Gastrocnemius medialis (tissue), 4 donors: ENCODE results near the gene ADAM21. TPM values are rescaled to one million over a fixed set of nuclear protein-coding genes. Genes with fewer than 3 reads are reported as not detected.

ENCODE experiments used
- ATAC-seq, 2 donors: fragments of 150-250 bp; one replicate each; pipeline ENCODE4 v1.9.1; 2016
- DNase-seq, 2 donors: peaks; one replicate each; pipeline ENCODE4 v3.0.0-alpha.2; 2019
- H3K27ac ChIP-seq, 4 donors: fragments of 200-600 bp; sonication (generic); 1 replicate in 1 of 4; 2 replicates in 3 of 4; pipeline ENCODE4 v1.5.1; 2016 to 2018; ENCODE audit warnings: mild to moderate bottlenecking in 2 of 4, moderate library complexity in 1 of 4
- H3K27me3 ChIP-seq, 3 donors: fragments of 200-600 bp; sonication (generic) in 2 of 3; 1 replicate in 1 of 3; 2 replicates in 2 of 3; pipeline versions ENCODE4 v1.5.1 to v1.6.0; 2016 to 2019; ENCODE audit warnings: mild to moderate bottlenecking in 1 of 3, moderate library complexity in 1 of 3
- H3K36me3 ChIP-seq, 2 donors: fragments of 200-600 bp; sonication (generic) in 1 of 2; one replicate each; pipeline ENCODE4 v1.5.1; 2017 to 2018
- H3K4me1 ChIP-seq, 2 donors: fragments of 200-600 bp; sonication (generic) in 1 of 2; one replicate each; pipeline ENCODE4 v1.5.1; 2016 to 2017; ENCODE audit warnings: mild to moderate bottlenecking in 2 of 2
- H3K4me3 ChIP-seq, 4 donors: fragments of 200-600 bp; sonication (generic) in 3 of 4; 1 replicate in 1 of 4; 2 replicates in 3 of 4; pipeline ENCODE4 v1.5.1; 2016 to 2019; ENCODE audit warnings: mild to moderate bottlenecking in 2 of 4
- H3K9me3 ChIP-seq, 3 donors: fragments of 200-600 bp; sonication (generic) in 2 of 3; 1 replicate in 1 of 3; 2 replicates in 2 of 3; pipeline ENCODE4 v1.5.1; 2016 to 2019
- CTCF ChIP-seq, 5 experiments: fragments of 450-650 bp in 3 of 5; fragments of 200-600 bp in 2 of 5; sonication (generic) in 2 of 5; IDR thresholded peaks in 4 of 5; conservative IDR thresholded peaks in 1 of 5; 1 replicate in 4 of 5; 2 replicates in 1 of 5; pipeline ENCODE4 v1.5.1; 2016 to 2019; ENCODE audit warnings: antibody characterized with exemption in 5 of 5, mild to moderate bottlenecking in 3 of 5, moderate library complexity in 3 of 5
- POLR2A ChIP-seq, 2 donors: fragments of 450-650 bp; IDR thresholded peaks; one replicate each; pipeline ENCODE4 v1.6.1; 2017; ENCODE audit warnings: antibody characterized with exemption in 2 of 2, mild to moderate bottlenecking in 2 of 2, moderate library complexity in 2 of 2
- in situ Hi-C, 4 donors: fragments of 200-750 bp; cut with MboI; loops; one replicate each; pipeline versions ENCODE4 v1.15.0 to v1.8.0; 2017; ENCODE audit warnings: low sequenced_read_pairs in 4 of 4
- intact Hi-C: fragments of 100-400 bp; cut with DNase I; formaldehyde crosslinking; loops from one replicate; pipeline ENCODE4 v1.15.1; 2023; ENCODE audit warnings: low total_unique reads
- total RNA-seq, 4 donors: library from RNA; depleted of rRNA; stranded (reverse); fragments of >200 nt; gene quantifications; one replicate each; pipeline versions ENCODE4 v1.1.0 to v1.2.3, GENCODE V29; 2016

ADAM21 gene
- total RNA-seq, 4 donors from 2014 or later: 0.24 TPM; not detected in 3

DNA sequence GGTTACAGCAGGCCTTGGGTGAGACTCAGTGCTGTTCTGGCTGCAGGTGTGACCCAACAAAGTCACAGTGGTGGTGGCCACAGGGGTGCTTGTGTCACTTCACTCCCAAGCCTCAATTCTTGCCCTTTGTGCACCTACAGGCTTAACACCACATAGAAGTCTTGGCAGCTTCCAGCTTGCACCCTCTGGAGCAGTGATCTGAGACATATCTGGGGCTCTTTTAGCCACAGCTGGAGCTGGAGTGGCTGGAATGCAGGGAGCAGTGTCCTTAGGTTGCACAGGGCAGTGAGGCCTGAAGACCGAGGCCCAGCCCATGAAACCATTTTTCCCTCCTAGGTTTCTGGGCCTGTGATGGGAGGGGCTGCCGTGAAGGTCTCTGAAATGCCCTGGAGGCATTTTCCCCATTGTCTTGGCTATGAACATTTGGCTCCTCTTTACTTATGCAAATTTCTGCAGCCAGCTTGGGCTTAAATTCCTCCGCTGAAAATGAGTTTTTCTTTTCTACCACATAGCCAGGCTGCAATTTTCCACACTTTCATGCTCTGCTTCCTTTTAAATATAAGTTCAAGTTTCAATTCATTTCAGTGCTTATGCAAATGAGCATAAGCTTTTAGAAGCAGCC is 37.7 kb downstream of the ADAM21 start:
- Histone ChIP-seq H3K27me3 (no peaks in the 10 kb centered on the region), H3K4me3 (no peak overlapping the region), H3K4me1 (no peaks in the 10 kb centered on the region), H3K36me3 (no peaks in the 10 kb centered on the region), H3K9me3 (no peaks in the 10 kb centered on the region), H3K27ac (no peak overlapping the region)
- no peak for TF ChIP-seq CTCF (IDR thresholded peaks at IDR 0.05 in 4 of 5, conservative IDR thresholded peaks at IDR 0.05 in 1 of 5)
- no peak for TF ChIP-seq POLR2A (IDR thresholded peaks at IDR 0.05)
- in situ Hi-C loops (no loop called here), intact Hi-C loops (no loop called here)
- ATAC-seq (no peak), DNase-seq (no peak)

- Histone ChIP-seq H3K36me3 (no peaks in the 10 kb centered on the region), H3K27me3 (no peaks in the 10 kb centered on the region), H3K4me1 (no peaks in the 10 kb centered on the region), H3K27ac (no peak overlapping the region), H3K9me3 (no peaks in the 10 kb centered on the region), H3K4me3 (no peak overlapping the region)
- TF ChIP-seq CTCF (IDR thresholded peaks at IDR 0.05 in 4 of 5, conservative IDR thresholded peaks at IDR 0.05 in 1 of 5): no peak
- no peak for TF ChIP-seq POLR2A (IDR thresholded peaks at IDR 0.05)
- in situ Hi-C loops: no loop called here
- intact Hi-C loops: no loop called here
- DNase-seq (no peak), ATAC-seq (no peak)
Observed at GRCh38 chr14:70498191-70498590, 46.2 kb downstream of the ADAM21 start.

Other genes with a start within 250 kb of the ADAM21 start
- 10 to 100 TPM; 16.8 to 38.6 (median 26.7) TPM for gene COX16, start 92.5 kb upstream of the ADAM21 start, total RNA-seq
- 10 to 100 TPM; 21.2 to 34.1 (median 27.1) TPM for gene SYNJ2BP, start 35.1 kb upstream of the ADAM21 start, total RNA-seq
- gene ADAM20, start 82.8 kb downstream of the ADAM21 start, total RNA-seq: 1 to 10 TPM in 1 of 4 donors, under 1 TPM in 1, not detected in 2; 0.09 to 4.5 TPM
- gene MED6, start 148.5 kb downstream of the ADAM21 start, total RNA-seq: 10 to 100 TPM; 13.9 to 25.0 (median 20.2) TPM
- gene TTC9, start 189.7 kb downstream of the ADAM21 start, total RNA-seq: 10 to 100 TPM in 1 of 4 donors, 1 to 10 TPM in 3; 4.4 to 10.8 (median 9.1) TPM